ENCODE data around the gene VGLL4. TPM values are rescaled to one million over a fixed set of nuclear protein-coding genes. Genes with fewer than 3 reads are reported as not detected.

VGLL4 gene
- total RNA-seq, 1 experiment from 2014 or later = 26.9 TPM

DNA sequence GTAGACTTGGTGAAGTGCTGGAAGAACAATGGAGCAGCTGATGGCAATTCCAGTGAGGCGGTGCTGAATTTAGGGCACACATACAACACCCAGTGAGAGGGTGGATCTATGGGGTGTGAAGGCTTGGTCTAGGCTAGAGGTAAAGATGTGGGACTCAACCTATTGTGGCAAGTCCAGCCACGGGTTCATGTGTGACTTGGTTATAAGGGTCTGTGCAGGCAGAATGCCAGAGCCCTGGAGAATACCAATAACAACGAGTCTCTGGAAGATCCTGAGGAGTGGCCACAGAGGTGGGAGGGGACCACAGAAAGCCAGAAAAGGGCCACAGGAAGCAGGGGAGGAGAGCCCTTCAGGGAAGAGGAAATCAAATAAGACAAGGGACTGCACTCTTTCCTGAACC is 55.0 kb downstream of the VGLL4 start:
- no peak for DNase-seq (ENCODE audit: low read depth, low spot score)
- Histone ChIP-seq H4K20me1 (ENCODE audit: insufficient read depth) (no peaks in the 10 kb centered on the region), H3K9me3 (ENCODE audit: control insufficient read depth in 1 of 2, insufficient read depth in 1 of 2, low read depth in 1 of 2, low read length in 2 of 2) (no peaks in the 10 kb centered on the region), H2AFZ (ENCODE audit: low read depth, low read length, poor library complexity, severe bottlenecking) (no peak overlapping the region), H3K79me2 (ENCODE audit: insufficient read depth, low read length) (peaks cover 36% of the 10 kb centered on the region), H3K4me3 (replicated peaks in 1 of 2; ENCODE audit: low read depth in 1 of 2, low read length in 2 of 2) (no peak overlapping the region), H3K27me3 (ENCODE audit: insufficient read depth, low read length) (no peaks in the 10 kb centered on the region), H3K9me2 (ENCODE audit: insufficient read depth) (no peaks in the 10 kb centered on the region), H3K9ac (ENCODE audit: low read length) (no peak overlapping the region), H3K27ac (ENCODE audit: low read depth, low read length) (no peak overlapping the region), H3K4me1 (ENCODE audit: control insufficient read depth in 1 of 2, insufficient read depth in 2 of 2, low read length in 2 of 2) (peaks cover 14 to 28% of the 10 kb centered on the region in 2 experiments), H3K36me3 (ENCODE audit: control insufficient read depth in 1 of 2, insufficient read depth in 2 of 2, low read length in 2 of 2) (no peaks in the 10 kb centered on the region), H3K4me2 (ENCODE audit: low read length) (no peak overlapping the region)
- intact Hi-C loops (cut with micrococcal nuclease) = no loop called here
- no TSS peak for BruUV-seq (replicated peaks)
- ChIA-PET RAD21 (ENCODE audit: low non-redundant PET in 1 of 2, low total read pairs in 2 of 2, uncharacterized antibody in 2 of 2, unreplicated experiment in 2 of 2) (no interaction called here), POLR2A (no interaction called here), CTCF (no interaction called here)
- TF ChIP-seq POLR2A (IDR thresholded peaks at IDR 0.05; ENCODE audit: borderline replicate concordance, extremely low read depth, insufficient read depth, insufficient read length) (no peak), EZH2 (IDR thresholded peaks at IDR 0.05) (no peak), SRF (IDR thresholded peaks at IDR 0.05; ENCODE audit: low read depth) (no peak), JUND (IDR thresholded peaks at IDR 0.05) (no peak), CEBPB (IDR thresholded peaks at IDR 0.05; ENCODE audit: low read depth) (no peak), EGR1 (IDR thresholded peaks at IDR 0.05; ENCODE audit: low read depth) (no peak), EZH2phosphoT487 (IDR thresholded peaks at IDR 0.05; ENCODE audit: borderline replicate concordance) (no peak), YY1 (IDR thresholded peaks at IDR 0.05; ENCODE audit: extremely low read depth, insufficient replicate concordance, low read depth, low read length) (no peak), CBX3 (IDR thresholded peaks at IDR 0.05; ENCODE audit: low read depth) (no peak), SIN3A (IDR thresholded peaks at IDR 0.05; ENCODE audit: low read depth) (no peak), SP1 (IDR thresholded peaks at IDR 0.05; ENCODE audit: low read depth) (no peak)
- TF ChIP-seq, protein P1, sequence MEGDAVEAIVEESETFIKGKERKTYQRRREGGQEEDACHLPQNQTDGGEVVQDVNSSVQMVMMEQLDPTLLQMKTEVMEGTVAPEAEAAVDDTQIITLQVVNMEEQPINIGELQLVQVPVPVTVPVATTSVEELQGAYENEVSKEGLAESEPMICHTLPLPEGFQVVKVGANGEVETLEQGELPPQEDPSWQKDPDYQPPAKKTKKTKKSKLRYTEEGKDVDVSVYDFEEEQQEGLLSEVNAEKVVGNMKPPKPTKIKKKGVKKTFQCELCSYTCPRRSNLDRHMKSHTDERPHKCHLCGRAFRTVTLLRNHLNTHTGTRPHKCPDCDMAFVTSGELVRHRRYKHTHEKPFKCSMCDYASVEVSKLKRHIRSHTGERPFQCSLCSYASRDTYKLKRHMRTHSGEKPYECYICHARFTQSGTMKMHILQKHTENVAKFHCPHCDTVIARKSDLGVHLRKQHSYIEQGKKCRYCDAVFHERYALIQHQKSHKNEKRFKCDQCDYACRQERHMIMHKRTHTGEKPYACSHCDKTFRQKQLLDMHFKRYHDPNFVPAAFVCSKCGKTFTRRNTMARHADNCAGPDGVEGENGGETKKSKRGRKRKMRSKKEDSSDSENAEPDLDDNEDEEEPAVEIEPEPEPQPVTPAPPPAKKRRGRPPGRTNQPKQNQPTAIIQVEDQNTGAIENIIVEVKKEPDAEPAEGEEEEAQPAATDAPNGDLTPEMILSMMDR (IDR thresholded peaks at IDR 0.05 in 2 of 3, conservative IDR thresholded peaks at IDR 0.05 in 1 of 3; ENCODE audit: borderline replicate concordance in 1 of 3, insufficient read depth in 1 of 3, low read depth in 2 of 3, low read length in 2 of 3) = no peak
- TF ChIP-seq, protein P2, sequence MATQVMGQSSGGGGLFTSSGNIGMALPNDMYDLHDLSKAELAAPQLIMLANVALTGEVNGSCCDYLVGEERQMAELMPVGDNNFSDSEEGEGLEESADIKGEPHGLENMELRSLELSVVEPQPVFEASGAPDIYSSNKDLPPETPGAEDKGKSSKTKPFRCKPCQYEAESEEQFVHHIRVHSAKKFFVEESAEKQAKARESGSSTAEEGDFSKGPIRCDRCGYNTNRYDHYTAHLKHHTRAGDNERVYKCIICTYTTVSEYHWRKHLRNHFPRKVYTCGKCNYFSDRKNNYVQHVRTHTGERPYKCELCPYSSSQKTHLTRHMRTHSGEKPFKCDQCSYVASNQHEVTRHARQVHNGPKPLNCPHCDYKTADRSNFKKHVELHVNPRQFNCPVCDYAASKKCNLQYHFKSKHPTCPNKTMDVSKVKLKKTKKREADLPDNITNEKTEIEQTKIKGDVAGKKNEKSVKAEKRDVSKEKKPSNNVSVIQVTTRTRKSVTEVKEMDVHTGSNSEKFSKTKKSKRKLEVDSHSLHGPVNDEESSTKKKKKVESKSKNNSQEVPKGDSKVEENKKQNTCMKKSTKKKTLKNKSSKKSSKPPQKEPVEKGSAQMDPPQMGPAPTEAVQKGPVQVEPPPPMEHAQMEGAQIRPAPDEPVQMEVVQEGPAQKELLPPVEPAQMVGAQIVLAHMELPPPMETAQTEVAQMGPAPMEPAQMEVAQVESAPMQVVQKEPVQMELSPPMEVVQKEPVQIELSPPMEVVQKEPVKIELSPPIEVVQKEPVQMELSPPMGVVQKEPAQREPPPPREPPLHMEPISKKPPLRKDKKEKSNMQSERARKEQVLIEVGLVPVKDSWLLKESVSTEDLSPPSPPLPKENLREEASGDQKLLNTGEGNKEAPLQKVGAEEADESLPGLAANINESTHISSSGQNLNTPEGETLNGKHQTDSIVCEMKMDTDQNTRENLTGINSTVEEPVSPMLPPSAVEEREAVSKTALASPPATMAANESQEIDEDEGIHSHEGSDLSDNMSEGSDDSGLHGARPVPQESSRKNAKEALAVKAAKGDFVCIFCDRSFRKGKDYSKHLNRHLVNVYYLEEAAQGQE (IDR thresholded peaks at IDR 0.05; ENCODE audit: low read depth) = no peak
- no peak for ATAC-seq
